Activated T-helper 9 cell treated with anti-CD3 and anti-CD28 coated beads, Interleukin-2, amount 50 U/mL, for 16 hours (primary cell): ENCODE data around the gene MPPED2.

Source experiments
- DNase-seq: peaks from one replicate; pipeline ENCODE4 v3.0.0-alpha.2; 2020; ENCODE audit warnings: low read depth

The MPPED2 gene

DNA sequence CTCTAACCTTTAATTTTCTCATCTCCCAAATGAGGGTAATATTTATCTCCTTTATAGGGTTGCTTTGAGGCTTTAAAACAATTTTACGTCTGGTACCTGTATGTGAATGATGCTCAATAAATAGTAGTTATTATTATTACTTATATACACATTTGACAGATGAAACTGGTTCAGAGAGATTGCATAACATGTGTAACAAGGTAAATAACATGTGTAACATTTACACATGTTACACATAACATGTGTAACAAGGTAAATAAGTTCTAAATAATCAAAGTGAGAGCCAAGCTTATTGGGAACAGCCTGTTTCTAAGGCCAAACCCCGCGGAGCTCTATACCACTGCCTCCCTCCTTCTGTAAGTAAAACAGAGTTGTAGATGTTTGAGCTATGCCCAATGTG, 100.9 kb downstream of the MPPED2 start:
- DNase-seq, result no peak

DNA sequence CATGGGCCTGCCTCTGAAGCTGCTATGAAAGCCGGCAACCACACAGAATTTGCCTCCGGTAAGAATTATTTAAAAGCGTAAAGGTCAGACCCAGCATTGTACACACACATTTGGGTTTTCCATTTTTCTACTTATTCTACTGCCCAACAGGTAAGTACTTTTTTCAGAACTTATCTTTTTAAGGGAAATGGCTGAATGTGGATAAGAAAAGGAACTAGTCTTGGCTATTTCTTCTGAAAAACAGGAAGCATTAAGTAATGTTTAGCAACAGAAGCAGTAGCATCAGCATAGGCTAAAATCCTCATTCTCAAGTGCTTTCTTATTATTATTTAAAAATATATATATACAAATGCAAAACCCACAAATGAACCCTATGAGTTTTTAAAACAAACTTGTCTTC, 103.1 kb downstream of the MPPED2 start:
- DNase-seq, result no peak

DNA sequence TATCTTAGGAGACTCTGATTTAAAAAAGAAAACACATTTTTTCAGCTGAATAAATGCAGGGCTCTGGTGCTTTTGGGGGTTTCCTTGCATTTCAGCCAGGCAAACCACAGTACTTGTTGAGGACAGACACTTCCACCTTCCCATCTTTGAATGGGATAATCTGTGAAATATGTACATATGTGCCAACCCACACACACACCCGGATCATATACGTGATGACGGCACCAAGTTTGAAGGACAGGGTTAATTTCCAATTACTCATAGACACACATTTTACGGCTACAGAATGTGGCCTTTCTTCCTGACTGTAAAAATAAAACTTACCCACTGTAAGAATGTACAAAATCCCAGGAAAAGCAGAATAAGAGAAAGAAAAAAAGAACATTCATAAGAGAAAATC, 104.4 kb downstream of the MPPED2 start:
- no peak for DNase-seq

DNA sequence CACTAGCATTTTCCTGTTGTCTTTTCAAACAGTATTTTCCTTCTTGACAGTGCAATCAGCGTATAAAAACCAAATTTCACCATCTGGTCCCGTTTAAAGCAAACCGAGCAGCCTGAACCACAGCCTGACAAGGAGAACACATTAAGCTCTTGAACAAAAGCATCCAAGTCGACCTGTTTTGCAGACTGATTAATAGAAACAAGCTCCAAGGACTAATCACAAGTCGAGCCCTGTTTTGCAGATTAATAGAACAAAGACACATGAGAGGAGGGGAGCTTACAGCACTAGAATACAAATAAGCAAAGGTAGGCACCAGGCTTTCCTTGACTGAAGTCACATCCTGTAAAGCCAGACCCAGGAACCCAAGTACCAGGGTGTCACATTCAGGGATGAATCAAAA, 104.8 kb downstream of the MPPED2 start:
- no peak for DNase-seq

DNA sequence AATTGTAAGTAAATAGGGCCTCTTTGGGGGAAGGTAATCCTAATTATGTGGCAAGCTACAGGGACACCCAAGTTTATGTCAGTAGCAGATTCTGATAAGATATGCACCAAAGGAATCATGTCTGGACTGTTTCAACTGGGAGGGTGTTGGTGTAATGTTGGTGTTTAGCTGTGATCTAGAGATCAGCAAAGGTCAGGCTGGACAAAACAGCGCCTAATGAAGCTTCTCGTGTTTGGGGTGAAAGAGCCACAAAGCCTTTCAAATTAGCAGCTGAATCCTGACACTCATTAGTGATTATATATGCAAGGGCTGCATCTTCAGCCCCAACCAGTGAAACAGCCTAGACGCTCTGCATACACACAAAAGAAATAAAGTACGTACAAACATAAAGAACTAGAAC, 106.3 kb downstream of the MPPED2 start:
- DNase-seq, result no peak

DNA sequence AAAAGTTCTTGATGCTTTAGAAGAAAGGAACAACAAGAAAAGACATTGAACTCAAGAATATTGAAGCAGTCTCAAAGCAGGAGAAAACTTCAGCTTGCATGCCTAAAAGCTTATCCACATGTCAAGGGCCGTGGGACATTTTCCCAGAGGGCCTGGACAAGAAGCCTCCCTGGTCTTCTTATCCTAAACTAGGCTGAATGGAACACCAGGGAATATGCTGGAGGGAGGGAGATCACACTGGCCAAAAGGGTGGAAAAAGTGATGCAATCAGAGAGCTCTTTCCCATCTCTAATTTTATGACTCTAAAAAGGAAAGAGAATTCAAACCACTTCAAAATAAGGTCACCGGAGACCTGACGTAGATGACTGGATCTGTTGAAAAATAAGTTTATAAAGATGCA, 107.2 kb downstream of the MPPED2 start:
- no peak for DNase-seq

DNA sequence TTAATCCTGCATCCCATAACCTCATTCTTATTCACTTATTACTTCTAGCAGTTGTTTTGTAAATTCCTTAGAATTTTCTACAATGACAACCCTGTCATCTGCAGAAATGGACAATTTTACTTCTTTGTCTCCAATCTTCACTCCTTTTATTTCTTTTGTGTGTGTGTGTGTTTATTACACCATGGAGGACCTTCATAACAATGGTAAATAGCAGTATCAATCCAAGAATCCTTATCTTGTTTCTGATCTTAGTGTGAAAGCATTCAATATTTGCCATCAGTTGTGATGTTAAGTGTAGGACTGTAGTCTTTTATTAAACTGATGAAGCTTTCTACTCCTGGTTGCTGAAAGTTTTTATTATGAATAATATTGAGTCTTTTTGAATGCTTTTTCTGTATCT, 109.1 kb downstream of the MPPED2 start:
- no peak for DNase-seq

DNA sequence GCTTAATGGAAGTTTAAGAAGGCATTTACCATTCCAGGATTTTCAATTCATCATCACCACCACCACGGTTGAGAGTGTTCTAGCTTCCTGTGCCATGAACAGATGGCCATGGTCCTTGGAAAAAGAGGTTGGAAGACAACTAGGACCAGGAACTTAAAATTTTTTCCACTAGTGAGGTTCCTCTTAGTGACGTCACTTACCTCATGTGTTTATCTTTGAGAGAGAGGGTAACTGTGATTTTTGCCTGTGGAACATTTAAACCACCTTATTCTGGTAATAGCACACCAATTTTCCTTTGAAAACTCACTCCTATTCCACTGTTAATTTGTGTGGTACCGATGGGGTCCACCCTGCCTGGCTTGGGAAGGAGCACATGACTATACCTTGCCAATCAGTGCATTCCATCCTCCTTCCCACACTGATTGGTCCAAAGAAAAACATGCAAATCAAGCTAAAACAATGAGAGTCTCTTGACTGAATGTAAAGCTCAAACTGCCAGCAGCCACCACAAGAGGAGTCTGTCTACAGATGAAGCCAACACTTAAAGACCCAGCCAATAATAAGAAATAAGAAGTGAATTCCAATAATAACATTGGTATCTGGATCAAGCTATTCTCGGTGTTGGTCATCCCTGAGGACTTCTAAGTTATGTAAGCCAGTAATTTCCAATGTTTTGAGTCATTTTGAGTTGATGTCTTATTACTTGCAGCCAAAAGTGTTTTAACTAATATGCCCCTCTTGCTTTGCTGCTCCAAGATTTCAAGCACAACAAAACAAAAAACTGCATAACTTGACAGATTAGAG, 111.8 kb downstream of the MPPED2 start:
- no peak for DNase-seq

DNA sequence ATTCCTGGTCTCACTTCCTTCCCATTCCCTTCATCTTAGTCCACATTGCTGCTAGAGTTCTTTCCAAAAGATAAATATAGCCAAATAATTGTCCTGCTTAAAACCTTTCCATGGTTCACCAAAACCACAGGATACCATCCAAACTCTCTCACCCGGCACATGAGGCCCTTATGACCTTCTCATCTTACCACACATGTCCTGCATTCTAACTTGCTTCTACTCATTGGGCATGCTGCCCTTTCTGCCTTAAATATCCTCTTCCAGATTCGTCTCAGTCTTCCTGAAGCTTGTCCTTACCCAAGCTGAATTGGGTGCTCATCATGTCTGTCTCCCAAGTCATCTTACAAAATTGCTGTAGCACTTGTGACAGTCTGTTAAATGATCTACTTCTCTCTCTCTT, 114.9 kb downstream of the MPPED2 start:
- no peak for DNase-seq

DNA sequence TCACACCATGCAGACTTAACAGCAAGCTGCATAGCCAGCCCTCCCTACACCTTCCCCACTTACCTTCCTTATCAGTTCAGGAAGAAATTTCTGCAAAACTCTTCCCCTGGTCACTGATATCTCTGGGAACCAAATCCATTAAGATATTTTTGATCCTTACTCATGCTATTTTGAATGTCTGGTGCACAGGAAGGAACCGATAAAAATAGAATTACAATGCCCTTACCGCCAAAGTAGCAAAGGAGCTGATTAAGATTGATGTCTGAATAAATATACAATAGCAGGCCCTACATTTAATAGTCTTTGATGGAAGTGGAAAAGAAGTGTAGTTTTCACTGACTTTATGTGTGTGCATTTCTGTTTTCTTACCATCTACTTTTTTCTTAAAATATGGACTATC, 117.3 kb downstream of the MPPED2 start:
- DNase-seq, result no peak

DNA sequence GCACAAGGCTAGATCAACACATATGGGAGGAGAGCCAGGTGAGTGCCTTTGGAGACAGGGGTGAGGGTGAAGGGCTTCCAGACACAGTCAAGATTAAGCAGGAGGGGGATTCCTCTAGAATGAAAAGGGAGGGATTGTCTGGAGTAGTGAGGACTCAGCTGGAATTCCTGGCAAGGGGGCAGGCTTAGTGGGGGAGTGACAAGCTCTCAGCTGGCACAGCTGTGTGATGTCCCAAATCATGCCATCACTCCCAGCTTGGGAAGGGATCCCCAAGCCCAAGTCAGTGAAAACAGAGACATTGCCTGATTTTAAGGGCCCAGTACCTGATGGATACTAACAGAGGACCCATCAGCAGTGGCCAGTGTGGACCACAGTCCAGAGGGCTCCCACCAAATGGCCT, 119.0 kb downstream of the MPPED2 start:
- DNase-seq, result no peak

DNA sequence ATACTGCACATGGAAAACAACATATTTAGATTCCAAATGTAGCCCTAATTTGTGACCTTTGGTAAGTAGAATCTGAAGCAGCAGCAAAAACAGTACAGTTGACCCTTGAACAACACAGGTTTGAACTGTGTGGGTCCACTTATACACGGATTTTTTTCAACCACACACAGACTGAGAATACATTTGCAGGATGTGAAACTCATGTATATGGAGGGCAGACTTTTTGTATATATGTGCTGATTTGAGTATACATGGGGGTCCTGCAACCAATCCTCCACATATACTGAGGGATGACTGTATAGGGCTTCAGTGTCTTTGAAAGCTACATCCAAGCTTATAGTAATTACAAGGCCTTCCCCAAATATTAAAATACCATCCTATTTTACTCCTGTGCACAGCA, 120.5 kb downstream of the MPPED2 start:
- DNase-seq, result no peak

DNA sequence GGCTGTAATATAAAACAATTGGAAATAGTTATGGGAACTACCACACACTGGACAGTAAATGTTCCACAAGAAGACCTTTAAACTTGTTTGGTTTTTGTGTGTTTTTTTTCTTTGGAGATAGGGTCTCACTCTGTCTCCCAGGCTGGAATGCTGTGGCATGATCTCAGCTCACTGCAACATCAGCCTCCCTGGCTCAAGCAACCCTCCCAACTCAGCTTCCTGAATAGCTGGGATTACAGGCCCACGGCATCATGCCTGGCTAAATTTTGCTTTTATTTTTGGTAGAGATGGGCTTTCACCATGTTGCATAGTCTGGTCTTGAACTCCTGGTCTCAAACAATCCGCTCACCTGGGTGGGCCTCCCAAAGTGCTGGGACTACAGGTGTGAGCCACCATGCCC, 121.0 kb downstream of the MPPED2 start:
- no peak for DNase-seq

DNA sequence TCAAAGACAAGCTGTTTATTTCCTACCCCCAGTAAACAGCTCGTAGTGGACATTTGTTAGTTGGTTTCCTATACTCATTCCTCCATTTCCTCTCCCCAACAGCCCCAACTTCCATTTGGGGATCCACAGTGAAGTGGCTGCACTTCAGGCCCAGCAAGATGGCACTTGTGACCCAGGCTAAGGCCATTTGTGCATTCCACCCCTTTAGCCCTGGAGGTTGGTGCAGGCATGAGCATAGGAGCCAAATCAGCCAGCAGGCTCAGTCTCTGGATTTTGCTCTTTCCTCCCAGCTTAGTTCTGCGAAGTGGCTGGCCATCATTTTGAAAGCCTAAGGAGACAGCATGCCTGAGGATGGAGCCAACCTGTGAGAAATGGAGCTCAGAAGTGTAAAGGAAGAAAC, 122.9 kb downstream of the MPPED2 start:
- no peak for DNase-seq

DNA sequence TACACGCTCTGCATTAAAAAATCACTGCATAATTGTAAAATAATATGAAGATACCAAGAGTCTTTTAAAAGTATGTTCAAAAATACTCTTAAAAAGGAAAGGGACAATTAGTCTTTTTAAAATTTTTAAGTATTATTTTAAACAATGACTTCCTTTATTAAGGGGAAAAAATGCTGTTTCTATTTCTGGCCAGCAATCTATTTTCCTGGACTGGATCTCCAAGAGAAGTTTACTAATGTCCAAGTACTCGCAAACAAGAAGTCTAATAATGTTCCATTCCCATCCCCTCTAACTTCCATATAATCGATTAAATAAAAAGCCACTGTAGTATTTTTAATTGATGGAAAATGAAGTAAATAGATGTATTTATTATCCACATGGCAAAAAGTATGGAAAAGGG, 123.7 kb downstream of the MPPED2 start:
- no peak for DNase-seq

DNA sequence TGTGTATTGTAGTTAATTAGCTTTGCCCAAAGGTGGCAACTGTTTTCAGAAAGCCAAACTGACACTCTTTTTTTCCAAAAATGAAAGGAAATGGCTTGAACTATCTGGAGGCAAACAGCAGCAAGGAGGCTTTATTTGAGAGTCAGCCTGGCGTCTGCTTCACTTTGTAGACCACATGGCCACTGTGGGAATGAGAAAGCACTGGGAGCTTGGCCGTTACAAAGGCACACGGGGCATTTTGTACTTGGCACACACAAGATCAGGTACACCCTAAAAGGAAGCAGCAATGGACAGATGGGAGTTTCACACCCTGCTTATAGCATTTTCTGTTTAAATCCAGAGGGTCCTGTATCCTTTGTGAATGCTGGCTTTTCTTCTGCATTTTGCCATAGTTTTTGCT, 126.3 kb downstream of the MPPED2 start:
- no peak for DNase-seq

DNA sequence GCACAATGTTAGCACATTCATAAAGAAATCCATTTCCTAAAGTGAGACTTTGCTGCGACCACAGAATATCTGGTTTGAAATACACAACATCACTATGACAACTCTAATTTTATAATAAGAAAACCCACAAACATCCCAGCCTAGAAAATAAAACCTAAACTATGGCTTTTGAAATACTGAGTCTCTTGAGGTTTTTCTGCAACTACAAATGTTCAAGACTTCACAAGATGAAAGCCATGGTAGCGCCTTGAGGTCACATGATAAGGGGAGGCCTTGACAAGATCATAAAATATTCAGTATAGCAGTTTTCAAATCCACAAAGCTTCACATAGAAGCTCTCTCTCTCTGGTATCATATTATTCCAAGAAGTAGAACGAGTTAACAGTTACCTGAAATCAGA, 126.8 kb downstream of the MPPED2 start:
- DNase-seq, result no peak

DNA sequence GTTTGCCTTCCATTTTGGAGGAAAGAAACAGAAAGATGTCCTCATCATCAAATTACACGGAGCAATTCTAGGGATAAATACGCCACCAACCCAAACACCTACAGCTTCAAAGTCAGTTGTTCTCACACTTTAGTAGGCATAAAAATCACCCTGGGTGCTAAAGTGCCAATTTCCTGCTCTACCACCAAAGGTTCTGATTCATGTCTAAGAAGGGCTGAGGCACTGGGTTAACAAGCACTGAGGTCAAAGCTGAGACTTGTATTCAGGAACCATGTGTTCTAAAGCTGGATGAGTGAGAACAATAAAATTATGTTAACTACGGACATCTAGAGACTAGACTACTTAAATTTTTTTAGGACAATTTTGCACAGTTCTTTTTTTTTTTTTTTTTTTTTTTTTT, 127.6 kb downstream of the MPPED2 start:
- DNase-seq, result no peak

DNA sequence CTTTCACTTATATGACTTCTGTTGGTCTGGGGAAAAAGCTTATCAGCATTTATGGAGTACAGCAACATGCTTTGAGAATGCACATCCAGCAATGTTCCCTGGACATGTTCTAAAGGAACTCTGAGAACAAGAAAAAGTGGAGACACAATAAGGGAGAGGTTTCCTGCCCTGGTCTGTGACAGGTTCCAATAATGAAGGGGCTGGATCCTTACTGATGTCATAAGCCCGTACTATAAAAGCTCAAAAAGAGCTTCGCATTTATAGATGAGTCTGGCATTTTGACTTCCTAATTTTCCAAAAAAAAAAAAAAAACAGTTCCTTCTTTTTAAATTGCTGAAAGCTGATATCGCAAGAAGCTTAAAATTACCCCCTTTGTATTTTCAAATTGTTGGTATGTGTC, 129.1 kb downstream of the MPPED2 start:
- DNase-seq, result no peak

DNA sequence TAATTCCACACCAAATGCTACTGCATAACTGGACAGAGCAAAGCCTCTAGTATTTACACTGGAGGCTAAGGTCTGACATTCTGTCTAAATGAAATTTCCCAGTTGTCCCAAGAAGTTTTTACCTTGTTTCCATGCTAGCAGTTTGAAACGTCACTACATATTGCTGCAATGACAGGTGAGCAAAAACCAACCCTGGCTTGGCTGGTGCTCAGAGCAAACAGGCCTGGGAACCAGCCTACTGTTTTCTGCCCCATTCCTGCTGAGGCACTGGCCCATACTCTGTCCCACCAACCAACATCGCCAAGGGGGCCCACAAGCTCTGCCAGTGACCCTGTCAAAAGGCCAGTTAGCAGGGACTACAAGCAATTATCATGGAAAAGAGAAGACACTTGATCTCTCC, 131.1 kb downstream of the MPPED2 start:
- DNase-seq, result no peak

DNA sequence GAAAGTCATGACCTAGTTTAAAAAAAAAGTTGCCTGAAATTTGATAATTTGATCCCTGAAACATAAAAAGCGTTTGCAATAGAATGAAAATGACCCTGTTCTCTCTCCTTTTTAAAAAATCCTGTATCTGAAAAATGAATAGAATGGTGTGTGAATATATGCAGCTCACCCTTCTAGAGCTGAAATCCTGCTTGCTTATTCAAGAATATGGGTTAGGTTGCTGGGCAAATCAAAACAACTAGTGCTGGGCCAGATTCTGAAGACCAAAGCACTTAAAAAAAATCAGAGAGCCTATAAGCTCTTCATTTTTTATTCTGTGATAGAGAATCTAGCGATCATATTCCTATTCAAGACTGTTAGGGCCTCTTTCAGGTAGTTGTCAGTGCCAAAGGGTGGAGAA, 131.6 kb downstream of the MPPED2 start:
- no peak for DNase-seq

DNA sequence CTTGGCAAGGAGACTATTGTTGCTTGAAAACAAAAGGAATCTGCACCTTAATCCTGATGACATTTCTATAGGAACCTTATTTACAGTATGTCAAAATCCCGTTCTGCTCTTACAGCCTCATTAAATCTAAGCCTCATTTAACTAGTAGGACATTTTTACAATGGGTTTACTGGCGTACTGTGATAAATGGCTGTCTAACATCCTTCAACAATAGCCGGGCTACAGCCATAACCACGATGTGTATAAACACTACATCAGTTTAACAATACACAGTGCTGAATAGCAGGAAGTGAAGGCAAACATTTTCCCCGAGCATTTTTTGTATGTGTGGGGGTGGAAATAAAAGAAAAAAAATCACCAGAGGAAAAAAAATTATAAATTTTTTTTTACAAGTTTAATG, 132.0 kb downstream of the MPPED2 start:
- DNase-seq, result no peak

DNA sequence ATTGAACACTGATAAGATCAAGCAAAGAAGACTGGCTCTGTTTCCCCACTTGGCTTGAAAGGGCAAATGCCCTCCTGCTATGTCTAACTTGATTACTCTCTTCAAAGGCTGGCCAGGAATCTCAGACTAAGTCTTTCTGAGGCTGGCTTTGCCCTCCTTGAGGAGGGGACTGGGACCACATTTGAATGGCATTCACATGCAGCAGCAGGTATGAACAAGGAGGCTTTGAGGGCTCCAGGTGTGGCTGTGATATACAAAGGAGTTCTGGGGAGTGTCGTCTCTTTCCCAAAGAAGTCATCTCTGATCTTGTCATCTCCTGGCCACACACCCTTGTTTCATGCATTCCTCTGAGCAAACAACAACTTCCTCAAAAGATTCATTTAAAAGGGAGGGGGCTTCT, 132.4 kb downstream of the MPPED2 start:
- DNase-seq, result no peak

DNA sequence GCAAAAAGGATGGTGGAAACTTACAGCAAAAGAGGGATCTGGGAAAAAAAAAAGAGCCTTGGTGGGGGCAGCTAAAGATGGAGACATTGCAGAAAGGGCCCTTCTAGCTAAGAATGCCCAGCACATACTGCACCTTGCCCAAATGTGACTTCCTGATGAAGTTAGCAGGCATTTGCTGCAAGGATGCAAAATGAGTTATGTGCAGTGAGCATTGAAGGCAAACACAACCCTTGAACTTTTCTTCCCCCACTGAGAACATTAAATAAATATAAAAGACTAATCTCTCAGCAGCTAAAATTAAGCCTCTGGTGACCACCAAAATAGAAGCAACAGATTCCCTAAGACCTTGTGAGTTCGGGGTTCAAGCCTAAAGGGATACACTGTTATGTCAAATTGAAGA, 133.3 kb downstream of the MPPED2 start:
- no peak for DNase-seq

DNA sequence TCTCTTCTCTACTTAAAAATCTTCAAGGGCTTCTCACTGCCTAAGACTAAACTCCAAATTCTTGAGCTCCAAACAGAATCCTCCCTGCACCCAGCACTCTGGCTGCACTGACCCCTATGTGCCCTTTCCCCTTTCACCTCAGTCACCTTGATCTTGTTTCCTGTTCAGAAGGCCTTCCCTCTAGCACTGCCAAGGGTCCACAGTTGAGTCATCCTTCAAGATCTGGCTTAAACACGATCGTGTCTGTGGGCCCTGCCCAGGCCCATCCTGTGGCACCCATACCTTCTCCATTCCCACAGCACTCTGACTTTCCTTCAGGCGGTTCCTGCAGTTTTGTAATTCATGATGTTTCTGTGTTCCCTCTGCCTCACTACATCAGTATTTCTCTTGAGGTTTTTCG, 134.0 kb downstream of the MPPED2 start:
- DNase-seq, result no peak
